H1 (cell line): Measurements from ENCODE around the gene HBS1L. TPM values are rescaled to one million over a fixed set of nuclear protein-coding genes. Genes with fewer than 3 reads are reported as not detected.

ENCODE experiments used
- CTCF ChIA-PET: fragments of 300-600 bp; sonication (Branson Sonifier 250); formaldehyde crosslinking; loops from one replicate; lab custom pipeline; 2021; ENCODE audit not compliant: partially characterized antibody; lab: Charles Lee
- POLR2A ChIA-PET: fragments of 300-600 bp; sonication (Branson Sonifier 250); formaldehyde crosslinking; loops from one replicate; lab custom pipeline; 2021; ENCODE audit warnings: inconsistent platforms; ENCODE audit not compliant: partially characterized antibody; lab: Charles Lee
- DNase-seq, 2 experiments: peaks; one replicate each; pipeline versions ENCODE4 v3.0.0 to v3.0.0-alpha.2; 2010 to 2022; ENCODE audit warnings: low spot score in 2 of 2, low read depth in 1 of 2, mixed read lengths in 1 of 2
- FAIRE-seq: peaks from 2 replicates; lab custom pipeline; 2011; peaks lifted over from hg19 to GRCh38; lab: Jason Lieb, UNC
- H2AFZ ChIP-seq: 2 replicates; pipeline ENCODE4 v1.8.1; 2012; ENCODE audit warnings: low read length, inconsistent platforms
- H2AK5ac ChIP-seq: 2 replicates; pipeline ENCODE4 v1.6.1; 2013; ENCODE audit warnings: low read depth, low read length
- H2BK120ac ChIP-seq: replicated peaks from 2 replicates; pipeline ENCODE3; 2013; ENCODE audit warnings: low read depth, low read length, inconsistent platforms
- H2BK12ac ChIP-seq: 2 replicates; pipeline ENCODE4 v1.6.1; 2013; ENCODE audit warnings: low read depth, low read length
- H2BK15ac ChIP-seq: 2 replicates; pipeline ENCODE4 v1.6.1; 2013; ENCODE audit warnings: low read length
- H2BK20ac ChIP-seq: 2 replicates; pipeline ENCODE4 v1.6.1; 2013; ENCODE audit warnings: low read length
- H2BK5ac ChIP-seq: 2 replicates; pipeline ENCODE4 v1.6.1; 2013; ENCODE audit warnings: low read depth, low read length
- H3K14ac ChIP-seq: 2 replicates; pipeline ENCODE4 v1.6.1; 2013; ENCODE audit warnings: inconsistent platforms; ENCODE audit not compliant: insufficient read length
- H3K18ac ChIP-seq: 2 replicates; pipeline ENCODE4 v1.6.1; 2013; ENCODE audit warnings: low read length; ENCODE audit errors: extremely low read depth
- H3K23ac ChIP-seq: 2 replicates; pipeline ENCODE4 v1.6.1; 2013; ENCODE audit warnings: inconsistent platforms; ENCODE audit not compliant: insufficient read length
- H3K23me2 ChIP-seq: 2 replicates; pipeline ENCODE4 v1.6.1; 2013; ENCODE audit warnings: low read depth, low read length
- H3K27ac ChIP-seq: 2 replicates; pipeline ENCODE4 v1.6.1; 2011; ENCODE audit warnings: low read depth, low read length, inconsistent platforms
- H3K27me3 ChIP-seq, 4 experiments: replicated peaks in 1 of 4; 1 replicate in 1 of 4; 2 replicates in 3 of 4; pipeline versions ENCODE4 v1.6.1 to v1.8.1; 2011 to 2013; ENCODE audit warnings: low read length in 3 of 4, mild to moderate bottlenecking in 3 of 4, inconsistent platforms in 2 of 4, mixed read lengths in 2 of 4, moderate library complexity in 1 of 4; ENCODE audit not compliant: control insufficient read depth in 3 of 4, insufficient read depth in 3 of 4; ENCODE audit errors: extremely low read depth in 1 of 4
- H3K36me3 ChIP-seq, 4 experiments: 2 replicates each; pipeline versions ENCODE4 v1.6.1 to v1.8.1; 2011 to 2013; ENCODE audit warnings: mild to moderate bottlenecking in 4 of 4, low read length in 3 of 4, moderate library complexity in 2 of 4, control low read depth in 1 of 4, inconsistent platforms in 1 of 4; ENCODE audit not compliant: insufficient read depth in 4 of 4, control insufficient read depth in 2 of 4
- H3K4ac ChIP-seq: replicated peaks from 2 replicates; pipeline ENCODE3; 2013; ENCODE audit warnings: low read length, low read depth, mixed read lengths, inconsistent platforms; ENCODE audit not compliant: insufficient read length
- H3K4me1 ChIP-seq, 4 experiments: replicated peaks in 1 of 4; 1 replicate in 1 of 4; 2 replicates in 3 of 4; pipeline versions ENCODE4 v1.6.1 to v1.8.1; 2011 to 2013; ENCODE audit warnings: low read length in 3 of 4, inconsistent platforms in 2 of 4, mixed read lengths in 1 of 4; ENCODE audit not compliant: insufficient read depth in 4 of 4, control insufficient read depth in 3 of 4
- H3K4me2 ChIP-seq, 2 experiments: 2 replicates each; pipeline versions ENCODE4 v1.6.1 to v1.8.1; 2011 to 2013; ENCODE audit warnings: low read depth in 2 of 2, low read length in 2 of 2, control low read depth in 1 of 2, inconsistent platforms in 1 of 2, mild to moderate bottlenecking in 1 of 2; ENCODE audit not compliant: insufficient read depth in 1 of 2
- H3K4me3 ChIP-seq, 4 experiments: fragments of 200-600, 300-600 bp in 1 of 4; sonication (generic), shearing (Covaris generic), sonication (Bioruptor Twin) in 1 of 4; 2 replicates each; pipeline versions ENCODE4 v1.5.1 to v1.8.1; 2011 to 2016; ENCODE audit warnings: low read length in 4 of 4, low read depth in 3 of 4, control low read depth in 2 of 4, inconsistent platforms in 2 of 4, mild to moderate bottlenecking in 2 of 4, mixed read lengths in 1 of 4, moderate library complexity in 1 of 4; ENCODE audit not compliant: insufficient read depth in 2 of 4; ENCODE audit errors: extremely low read depth in 1 of 4
- H3K56ac ChIP-seq: replicated peaks from 2 replicates; pipeline ENCODE3; 2013; ENCODE audit warnings: low read depth, mild to moderate bottlenecking, mixed read lengths, low read length, inconsistent platforms; ENCODE audit not compliant: insufficient read length
- H3K79me1 ChIP-seq: 2 replicates; pipeline ENCODE4 v1.6.1; 2013; ENCODE audit warnings: low read depth, low read length, control low read depth
- H3K79me2 ChIP-seq, 2 experiments: 2 replicates each; pipeline versions ENCODE4 v1.6.1 to v1.8.1; 2012 to 2013; ENCODE audit warnings: low read length in 2 of 2, mild to moderate bottlenecking in 2 of 2, inconsistent platforms in 1 of 2; ENCODE audit not compliant: insufficient read depth in 2 of 2, control insufficient read depth in 1 of 2
- H3K9ac ChIP-seq, 4 experiments: replicated peaks in 1 of 4; 1 replicate in 1 of 4; 2 replicates in 3 of 4; pipeline versions ENCODE4 v1.6.1 to v1.8.1; 2011 to 2013; ENCODE audit warnings: low read depth in 3 of 4, low read length in 3 of 4, control low read depth in 2 of 4, mild to moderate bottlenecking in 2 of 4, moderate library complexity in 2 of 4, inconsistent platforms in 1 of 4; ENCODE audit errors: extremely low read depth in 1 of 4
- H3K9me3 ChIP-seq, 2 experiments: 2 replicates each; pipeline versions ENCODE4 v1.6.1 to v1.8.1; 2012 to 2013; ENCODE audit warnings: mild to moderate bottlenecking in 2 of 2, moderate library complexity in 2 of 2, control low read depth in 1 of 2, inconsistent platforms in 1 of 2, low read depth in 1 of 2, low read length in 1 of 2, mixed read lengths in 1 of 2; ENCODE audit not compliant: insufficient read depth in 2 of 2
- H4K20me1 ChIP-seq, 2 experiments: replicated peaks in 1 of 2; 2 replicates each; pipeline versions ENCODE3 to v1.8.1; 2011 to 2013; ENCODE audit warnings: inconsistent platforms in 2 of 2, low read length in 2 of 2, mild to moderate bottlenecking in 1 of 2; ENCODE audit not compliant: insufficient read depth in 2 of 2, control insufficient read depth in 1 of 2
- H4K5ac ChIP-seq: 2 replicates; pipeline ENCODE4 v1.6.1; 2013; ENCODE audit warnings: low read length, low read depth, mixed read lengths, inconsistent platforms; ENCODE audit not compliant: insufficient read length
- H4K8ac ChIP-seq: 2 replicates; pipeline ENCODE4 v1.8.0; 2013; ENCODE audit warnings: mild to moderate bottlenecking, moderate library complexity, low read length, inconsistent platforms; ENCODE audit not compliant: insufficient read depth; ENCODE audit errors: extremely low read depth
- H4K91ac ChIP-seq: replicated peaks from 2 replicates; pipeline ENCODE3; 2013; ENCODE audit warnings: low read length, mixed read lengths, inconsistent platforms; ENCODE audit not compliant: insufficient read length
- BACH1 ChIP-seq: IDR thresholded peaks from 2 replicates; pipeline ENCODE4 v1.6.1; 2012; ENCODE audit warnings: low read length, improper control_type of control experiment
- CHD2 ChIP-seq: IDR thresholded peaks from 2 replicates; pipeline ENCODE4 v1.6.1; 2012; ENCODE audit warnings: low read length, improper control_type of control experiment
- FOSL1 ChIP-seq: IDR thresholded peaks from 2 replicates; pipeline ENCODE4 v1.6.1; 2011; ENCODE audit warnings: mild to moderate bottlenecking, low read depth, low read length, moderate library complexity; ENCODE audit not compliant: insufficient read depth
- HDAC2 ChIP-seq, 2 experiments: fragments of 300-600 bp in 1 of 2; sonication (generic) in 1 of 2; IDR thresholded peaks; 2 replicates each; pipeline ENCODE4 v1.6.1; 2011 to 2012; ENCODE audit warnings: low read depth in 2 of 2, low read length in 2 of 2, mild to moderate bottlenecking in 2 of 2, moderate library complexity in 2 of 2, borderline replicate concordance in 1 of 2, inconsistent platforms in 1 of 2
- JUN ChIP-seq: IDR thresholded peaks from 2 replicates; pipeline ENCODE4 v1.6.1; 2011; ENCODE audit warnings: low read depth, mild to moderate bottlenecking, improper control_type of control experiment, low read length
- NANOG ChIP-seq: IDR thresholded peaks from 2 replicates; pipeline ENCODE4 v1.6.1; 2011; ENCODE audit warnings: low read length, low read depth, mild to moderate bottlenecking, inconsistent platforms; ENCODE audit not compliant: insufficient read depth, poor library complexity, severe bottlenecking
- NRF1 ChIP-seq: IDR thresholded peaks from 2 replicates; pipeline ENCODE4 v1.6.1; 2011; ENCODE audit warnings: mild to moderate bottlenecking, low read depth, low read length, improper control_type of control experiment
- POLR2AphosphoS5 ChIP-seq: IDR thresholded peaks from 2 replicates; pipeline ENCODE4 v1.6.1; 2011; ENCODE audit warnings: low read depth, low read length
- RXRA ChIP-seq: IDR thresholded peaks from 2 replicates; pipeline ENCODE4 v1.6.1; 2011; ENCODE audit warnings: low read depth, mild to moderate bottlenecking, low read length, moderate library complexity; ENCODE audit not compliant: insufficient read depth
- SP4 ChIP-seq: IDR thresholded peaks from 2 replicates; pipeline ENCODE4 v1.6.1; 2012; ENCODE audit warnings: low read length, inconsistent platforms
- SUZ12 ChIP-seq: fragments of 200-600 bp; sonication (generic); IDR thresholded peaks from 2 replicates; pipeline ENCODE4 v1.6.1; 2012; ENCODE audit warnings: mild to moderate bottlenecking, inconsistent platforms, low read length, moderate library complexity, mixed read lengths
- TAF1 ChIP-seq: IDR thresholded peaks from 2 replicates; pipeline ENCODE4 v1.6.1; 2011; ENCODE audit warnings: mild to moderate bottlenecking, low read depth, low read length
- TCF12 ChIP-seq: IDR thresholded peaks from 2 replicates; pipeline ENCODE4 v1.6.1; 2011; ENCODE audit warnings: low read depth, mild to moderate bottlenecking, low read length
- WGBS, 2 experiments: shearing (Covaris generic) in 1 of 2; methylation state at CpG; one replicate each; pipeline versions ENCODE4 v1.1.6 to v1.1.7; 2013 to 2015; ENCODE audit warnings: low lambda C conversion rate in 2 of 2, mixed read lengths in 2 of 2, inconsistent platforms in 1 of 2, low coverage in 1 of 2, missing lambda C conversion rate in 1 of 2; ENCODE audit not compliant: insufficient replicate concordance in 2 of 2, insufficient coverage in 1 of 2, insufficient read length in 1 of 2; ENCODE audit errors: extremely low coverage in 1 of 2, missing lambda C conversion rate in 1 of 2; 5-methylcytosine and 5-hydroxymethylcytosine counted together
- polyA plus RNA-seq, 7 experiments: library from polyadenylated mRNA; depleted of rRNA in 3 of 7; stranded (reverse) in 5 of 7; unstranded in 2 of 7; fragments of >200 nt in 5 of 7; fragments of 200-250 nt in 2 of 7; gene quantifications; 1 replicate in 5 of 7; 2 replicates in 1 of 7; 4 replicates in 1 of 7; pipeline versions ENCODE4 v1.2.1 to v1.2.3, GENCODE V29; 2011 to 2013; ENCODE audit warnings: missing spikeins in 2 of 7, mixed read lengths in 2 of 7
- total RNA-seq: library from RNA; stranded (reverse); fragmentation: NEBNext Ultra II Directional; extraction: Animal tissue kit (Norgen Biotek cat#: 25700); gene quantifications from 2 replicates; pipeline ENCODE4 v1.2.1, GENCODE V29; 2021

Gene HBS1L
- total and polyA plus RNA-seq, 2 of the 8 experiments (the other 6 are each of a cell fraction or from before 2014, with no cell fraction given) = 28.1 to 97.1 TPM

DNA sequence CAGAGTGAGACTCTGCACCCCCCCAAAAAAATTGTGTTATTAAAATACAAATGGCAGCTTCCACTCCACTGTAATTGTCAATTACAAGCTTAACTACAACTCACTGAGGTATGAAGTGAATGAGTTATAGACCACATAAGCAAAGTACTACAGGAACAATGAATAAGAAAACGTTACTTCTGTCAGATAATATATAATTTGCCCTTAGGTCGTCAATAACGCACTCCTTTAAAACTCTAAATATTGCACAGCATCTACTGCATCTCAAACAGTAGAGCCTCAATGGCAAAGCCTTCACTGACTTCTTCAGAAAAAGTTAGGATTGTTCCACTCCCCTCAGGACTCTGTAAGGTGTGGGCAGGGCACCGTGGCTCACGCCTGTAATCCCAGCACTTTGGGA lies 2.0 kb upstream of the HBS1L start:
- no peak overlapping the region for H3K14ac ChIP-seq
- no peaks in the 10 kb centered on the region for H3K36me3 ChIP-seq
- WGBS, 2 experiments = 91% methylated on average over 5 of the region's 5 CpGs; no CpG with 5 or more reads in 1 of the 2 experiments
- no peak overlapping the region for H3K27ac ChIP-seq
- H2BK5ac ChIP-seq = no peak overlapping the region
- no peaks in the 10 kb centered on the region for H3K27me3 ChIP-seq
- no peak overlapping the region for H2BK120ac ChIP-seq
- H3K18ac ChIP-seq = no peak overlapping the region
- peaks cover 2% of the 10 kb centered on the region; the same call in 1 of the 2 replicates for H3K79me1 ChIP-seq
- H3K4me2 ChIP-seq = no peak overlapping the region
- H2AFZ ChIP-seq = no peak overlapping the region
- no peak overlapping the region for H2BK15ac ChIP-seq
- H3K23ac ChIP-seq = no peak overlapping the region
- peaks cover 0 to 2% (median 1%) of the 10 kb centered on the region in 4 experiments; a peak in 4 of 7 replicates for H3K4me1 ChIP-seq
- H4K5ac ChIP-seq = no peak overlapping the region
- no peak overlapping the region for H2BK12ac ChIP-seq
- no peak for TF ChIP-seq NRF1
- no peak for TF ChIP-seq HDAC2 (IDR thresholded peaks at IDR 0.05; ENCODE audit: borderline replicate concordance in 1 of 2, low read depth in 2 of 2, low read length in 2 of 2)
- TF ChIP-seq SP4 = no peak
- TF ChIP-seq BACH1 = no peak
- no peak for TF ChIP-seq TCF12
- no peak for TF ChIP-seq SUZ12
- no peak for TF ChIP-seq CHD2
- no peak for TF ChIP-seq RXRA
- no peak for TF ChIP-seq FOSL1
- TF ChIP-seq NANOG = no peak
- no peak for TF ChIP-seq JUN
- TF ChIP-seq TAF1 = no peak
- no peak for TF ChIP-seq POLR2AphosphoS5
- TF ChIP-seq, all 59 proteins: peak for 0
- no peak overlapping the region for H4K8ac ChIP-seq
- peaks cover 16 to 30% of the 10 kb centered on the region in 2 experiments for H3K79me2 ChIP-seq
- no peak overlapping the region for H3K9ac ChIP-seq
- no peaks in the 10 kb centered on the region for H3K9me3 ChIP-seq
- H4K20me1 ChIP-seq = no peaks in the 10 kb centered on the region
- ChIA-PET CTCF (interaction anchor here (1.4 to 3.1 kb wide), 2 partner anchors 14 to 31 kb away, joined by 4 to 12 read pairs; no protein-coding TSS in a partner anchor), POLR2A (interaction anchor here (1.3 to 1.4 kb wide), 2 partner anchors 8 to 28 kb away, joined by 3 read pairs; no protein-coding TSS in a partner anchor)
- H2AK5ac ChIP-seq = no peak overlapping the region
- H3K23me2 ChIP-seq = peaks cover 6% of the 10 kb centered on the region; the same call in 1 of the 2 replicates
- H3K4me3 ChIP-seq = no peak overlapping the region
- no peak for FAIRE-seq
- no peak overlapping the region for H3K56ac ChIP-seq
- no peak overlapping the region for H3K4ac ChIP-seq
- no peak overlapping the region for H4K91ac ChIP-seq
- no peak for DNase-seq
- H2BK20ac ChIP-seq = no peak overlapping the region
